Thoracic aorta (tissue), 2 donors: Measurements from ENCODE around the gene ENDOD1. TPM values are rescaled to one million over a fixed set of nuclear protein-coding genes. Genes with fewer than 3 reads are reported as not detected.

ENCODE experiments used
- ATAC-seq: fragments of 150-250 bp; one replicate; pipeline ENCODE4 v1.8.0; 2017; ENCODE audit warnings: low read depth; ENCODE audit not compliant: insufficient number of reproducible peaks, low FRiP score
- DNase-seq: peaks from one replicate; pipeline ENCODE4 v3.0.0-alpha.2; 2020; ENCODE audit warnings: low spot score
- H3K27ac ChIP-seq, 2 donors: fragments of 200-600 bp; sonication (generic); 1 replicate in 1 of 2; 2 replicates in 1 of 2; pipeline ENCODE4 v1.5.1; 2016; ENCODE audit warnings: mild to moderate bottlenecking in 2 of 2, moderate library complexity in 2 of 2
- H3K27me3 ChIP-seq: fragments of 200-600 bp; sonication (generic); replicated peaks from 2 replicates; pipeline ENCODE4 v1.6.0; 2016; ENCODE audit warnings: mild to moderate bottlenecking; ENCODE audit not compliant: insufficient read depth
- H3K36me3 ChIP-seq: fragments of 200-600 bp; sonication (generic); one replicate; pipeline ENCODE4 v1.5.1; 2016
- H3K4me1 ChIP-seq, 2 donors: fragments of 200-600 bp; sonication (generic); 1 replicate in 1 of 2; 2 replicates in 1 of 2; pipeline versions ENCODE4 v1.5.1 to v1.6.0; 2016; ENCODE audit warnings: low read depth in 2 of 2, mild to moderate bottlenecking in 1 of 2; ENCODE audit not compliant: control insufficient read depth in 1 of 2
- H3K4me3 ChIP-seq: fragments of 200-600 bp; sonication (generic); 2 replicates; pipeline ENCODE4 v1.5.1; 2016; ENCODE audit warnings: mild to moderate bottlenecking
- H3K9me3 ChIP-seq: fragments of 200-600 bp; sonication (generic); 2 replicates; pipeline ENCODE4 v1.5.1; 2016
- total RNA-seq, 2 donors: library from RNA; depleted of rRNA; stranded (reverse); fragments of >200 nt; gene quantifications; one replicate each; pipeline versions ENCODE4 v1.1.0 to v1.2.3, GENCODE V29; 2016
- TF ChIP-seq, protein P1 (sequence below): fragments of 200-600 bp; sonication (generic); IDR thresholded peaks from one replicate; pipeline ENCODE4 v1.5.1; 2019; ENCODE audit warnings: antibody characterized with exemption

The ENDOD1 gene
- total RNA-seq, 2 donors from 2014 or later: 86.9 to 155 TPM

GRCh38 chr11:95050595-95051202, 38.9 kb upstream of the ENDOD1 start:
- Histone ChIP-seq H3K27me3 (no peaks in the 10 kb centered on the region), H3K27ac (no peak overlapping the region), H3K9me3 (no peaks in the 10 kb centered on the region), H3K36me3 (no peaks in the 10 kb centered on the region), H3K4me3 (no peak overlapping the region), H3K4me1 (no peaks in the 10 kb centered on the region)
- ATAC-seq (no peak), DNase-seq (no peak)
- TF ChIP-seq, protein P1, sequence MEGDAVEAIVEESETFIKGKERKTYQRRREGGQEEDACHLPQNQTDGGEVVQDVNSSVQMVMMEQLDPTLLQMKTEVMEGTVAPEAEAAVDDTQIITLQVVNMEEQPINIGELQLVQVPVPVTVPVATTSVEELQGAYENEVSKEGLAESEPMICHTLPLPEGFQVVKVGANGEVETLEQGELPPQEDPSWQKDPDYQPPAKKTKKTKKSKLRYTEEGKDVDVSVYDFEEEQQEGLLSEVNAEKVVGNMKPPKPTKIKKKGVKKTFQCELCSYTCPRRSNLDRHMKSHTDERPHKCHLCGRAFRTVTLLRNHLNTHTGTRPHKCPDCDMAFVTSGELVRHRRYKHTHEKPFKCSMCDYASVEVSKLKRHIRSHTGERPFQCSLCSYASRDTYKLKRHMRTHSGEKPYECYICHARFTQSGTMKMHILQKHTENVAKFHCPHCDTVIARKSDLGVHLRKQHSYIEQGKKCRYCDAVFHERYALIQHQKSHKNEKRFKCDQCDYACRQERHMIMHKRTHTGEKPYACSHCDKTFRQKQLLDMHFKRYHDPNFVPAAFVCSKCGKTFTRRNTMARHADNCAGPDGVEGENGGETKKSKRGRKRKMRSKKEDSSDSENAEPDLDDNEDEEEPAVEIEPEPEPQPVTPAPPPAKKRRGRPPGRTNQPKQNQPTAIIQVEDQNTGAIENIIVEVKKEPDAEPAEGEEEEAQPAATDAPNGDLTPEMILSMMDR: no peak

DNA sequence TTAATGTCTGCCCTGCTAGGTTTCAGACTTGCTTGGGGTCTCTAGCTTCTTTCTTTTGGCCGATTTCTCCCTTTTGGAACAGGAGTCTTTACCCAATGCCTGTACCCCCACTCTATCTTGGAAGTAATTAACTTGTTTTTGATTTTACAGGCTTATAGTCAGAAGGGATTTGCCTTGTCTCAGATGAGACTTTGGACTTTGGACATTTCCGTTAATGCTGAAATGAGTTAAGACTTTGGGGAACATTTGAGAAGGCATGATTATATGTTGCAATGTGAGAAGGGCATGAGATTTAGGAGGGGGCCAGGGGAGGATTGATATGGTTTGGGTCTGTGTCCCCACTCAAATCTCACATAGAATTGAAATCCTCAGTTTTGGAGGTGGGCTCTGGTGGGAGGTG, 35.3 kb upstream of the ENDOD1 start:
- no peaks in the 10 kb centered on the region for H3K27me3 ChIP-seq
- TF ChIP-seq, protein P1: no peak
- H3K4me1 ChIP-seq: no peaks in the 10 kb centered on the region
- H3K27ac ChIP-seq: no peak overlapping the region
- no peaks in the 10 kb centered on the region for H3K36me3 ChIP-seq
- H3K9me3 ChIP-seq: no peaks in the 10 kb centered on the region
- ATAC-seq (no peak), DNase-seq (no peak)
- H3K4me3 ChIP-seq: no peak overlapping the region

DNA sequence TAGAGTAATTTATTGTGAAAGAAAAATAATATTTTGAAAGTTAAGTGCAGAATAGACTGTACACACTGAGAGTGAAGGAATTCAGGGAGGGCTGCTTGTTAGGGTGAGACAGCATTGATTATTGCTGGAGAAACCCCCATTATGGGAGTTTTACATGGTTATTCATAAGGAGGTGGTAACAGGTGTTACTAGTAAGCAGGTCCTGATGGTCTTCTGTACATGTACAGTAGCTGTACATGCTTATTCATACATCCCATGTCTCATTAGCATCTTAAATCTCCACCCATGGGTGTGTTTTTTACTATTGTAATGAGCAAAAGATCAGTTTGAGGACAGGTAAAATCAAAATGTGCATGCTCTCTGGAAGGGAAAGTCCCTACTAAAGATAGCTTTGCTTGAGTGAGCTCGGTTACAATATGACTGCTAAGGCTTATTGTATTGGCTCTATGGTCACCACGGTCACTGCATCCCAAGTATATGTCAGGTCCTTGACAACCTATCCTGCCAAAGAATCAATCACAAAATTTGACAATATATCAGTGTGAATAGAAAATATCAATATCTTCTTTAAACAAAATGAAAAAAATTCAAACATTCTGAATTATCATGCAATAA, 34.3 kb upstream of the ENDOD1 start:
- H3K9me3 ChIP-seq: no peaks in the 10 kb centered on the region
- DNase-seq: no peak
- H3K4me3 ChIP-seq: no peak overlapping the region
- no peaks in the 10 kb centered on the region for H3K4me1 ChIP-seq
- H3K27ac ChIP-seq: no peak overlapping the region
- H3K27me3 ChIP-seq: no peaks in the 10 kb centered on the region
- H3K36me3 ChIP-seq: no peaks in the 10 kb centered on the region
- TF ChIP-seq, protein P1: no peak
- ATAC-seq: no peak

DNA sequence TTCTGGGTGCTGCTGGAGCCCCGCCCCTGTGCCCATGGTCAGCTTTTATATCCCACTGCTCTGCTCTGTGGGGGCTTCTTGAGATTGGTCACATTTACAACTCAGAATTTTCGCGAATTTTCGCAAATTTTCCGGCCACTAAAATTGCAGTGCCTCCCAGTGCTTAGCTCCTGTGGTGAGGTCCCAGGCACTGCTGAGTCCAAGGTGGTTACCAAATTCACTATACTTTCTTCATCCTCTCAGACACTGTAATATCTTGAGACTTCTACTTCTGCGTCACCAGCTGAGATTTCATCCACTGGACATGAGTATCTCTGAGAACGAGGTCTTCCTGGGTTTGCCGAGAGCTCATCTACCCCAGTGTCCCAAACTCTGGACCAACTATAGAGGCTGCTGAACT, 31.7 kb upstream of the ENDOD1 start:
- no peak for ATAC-seq
- H3K9me3 ChIP-seq: no peaks in the 10 kb centered on the region
- H3K36me3 ChIP-seq: no peaks in the 10 kb centered on the region
- no peak overlapping the region for H3K27ac ChIP-seq
- H3K4me1 ChIP-seq: no peaks in the 10 kb centered on the region
- no peak for DNase-seq
- TF ChIP-seq, protein P1: no peak
- no peaks in the 10 kb centered on the region for H3K27me3 ChIP-seq
- no peak overlapping the region for H3K4me3 ChIP-seq

- Histone ChIP-seq H3K36me3 (no peaks in the 10 kb centered on the region), H3K4me3 (no peak overlapping the region), H3K4me1 (no peaks in the 10 kb centered on the region), H3K9me3 (no peaks in the 10 kb centered on the region), H3K27me3 (no peaks in the 10 kb centered on the region), H3K27ac (no peak overlapping the region)
- TF ChIP-seq, protein P1: no peak
- ATAC-seq: no peak
- no peak for DNase-seq
These were observed 31.0 kb upstream of the ENDOD1 start for GRCh38 chr11:95058621-95059020.
